OCI-LY3 (cell line): ENCODE results near the gene SPI1.

ENCODE experiments used
- CTCF ChIP-seq: fragments of 200-600, 300-600 bp; sonication (generic); IDR thresholded peaks from 2 replicates; pipeline ENCODE4 v1.5.1; 2014; ENCODE audit warnings: antibody characterized with exemption, low read length, low read depth
- EZH2phosphoT487 ChIP-seq: fragments of 200-600 bp; shearing (Covaris generic); IDR thresholded peaks from 2 replicates; pipeline ENCODE4 v1.6.1; 2018; ENCODE audit warnings: antibody characterized with exemption, mixed run types, low read depth

GRCh38 chr11:47359586-47359985 lies 18.8 kb downstream of the SPI1 start:
- TF ChIP-seq CTCF (no peak), EZH2phosphoT487 (no peak)
